Measurements from ENCODE around the gene DNASE1L1.

GRCh38 chrX:154378059-154378798 is 30.8 kb downstream of the DNASE1L1 start:
- no peak for TF ChIP-seq EZH2 (IDR thresholded peaks at IDR 0.05; ENCODE audit: low read length, unreplicated experiment)
- no peak for TF ChIP-seq CTCF (conservative IDR thresholded peaks at IDR 0.05; ENCODE audit: low read depth, low read length)
- TF ChIP-seq EZH2phosphoT487 (IDR thresholded peaks at IDR 0.05; ENCODE audit: borderline replicate concordance, low read length) = no peak; the same call in 1 of the 2 replicates
